ENCODE data around the gene ZNF627. TPM values are rescaled to one million over a fixed set of nuclear protein-coding genes. Genes with fewer than 3 reads are reported as not detected.

Gene ZNF627
- total and polyA plus RNA-seq, 4 donors, result 30.2 to 43.3 (median 37.9) TPM

DNA sequence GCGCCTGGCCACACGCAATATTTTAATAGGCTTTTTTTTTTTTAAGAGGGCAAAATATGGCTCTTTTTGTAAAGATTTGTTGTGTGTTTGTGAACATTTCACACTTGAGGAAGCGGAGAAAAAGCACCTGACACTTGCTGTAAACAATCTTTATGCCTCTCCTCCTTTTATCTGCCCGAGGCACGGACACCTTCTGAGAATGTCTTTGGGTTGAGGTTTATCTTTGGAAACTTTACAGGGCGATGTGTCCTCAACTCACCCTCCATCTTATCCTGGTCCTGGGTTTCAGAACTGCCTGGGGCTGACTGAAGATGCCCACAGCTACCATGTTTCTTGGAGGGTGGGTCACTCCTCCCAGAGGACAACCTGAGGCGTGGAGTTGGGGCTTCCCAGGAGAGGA, 44.0 kb downstream of the ZNF627 start:
- peaks cover 11% of the 10 kb centered on the region for H3K4me1 ChIP-seq (ENCODE audit: control insufficient read depth, insufficient read depth, low read length)
- WGBS (ENCODE audit: insufficient coverage), result no CpG with 5 or more reads among the region's 7 CpGs
- no peak overlapping the region for H3K27ac ChIP-seq (ENCODE audit: low read depth, low read length)
- DNase-seq (ENCODE audit: low read depth in 4 of 6, low spot score in 6 of 6), result no peak
- no peaks in the 10 kb centered on the region for H3K36me3 ChIP-seq (ENCODE audit: control insufficient read depth, insufficient read depth, low read length)
- no peak overlapping the region for H3K4me3 ChIP-seq (ENCODE audit: low read depth, low read length)
- H3K9me3 ChIP-seq (ENCODE audit: control insufficient read depth, insufficient read depth, low read length), result no peaks in the 10 kb centered on the region
- H3K27me3 ChIP-seq (ENCODE audit: control insufficient read depth, insufficient read depth, low read length), result no peaks in the 10 kb centered on the region

DNA sequence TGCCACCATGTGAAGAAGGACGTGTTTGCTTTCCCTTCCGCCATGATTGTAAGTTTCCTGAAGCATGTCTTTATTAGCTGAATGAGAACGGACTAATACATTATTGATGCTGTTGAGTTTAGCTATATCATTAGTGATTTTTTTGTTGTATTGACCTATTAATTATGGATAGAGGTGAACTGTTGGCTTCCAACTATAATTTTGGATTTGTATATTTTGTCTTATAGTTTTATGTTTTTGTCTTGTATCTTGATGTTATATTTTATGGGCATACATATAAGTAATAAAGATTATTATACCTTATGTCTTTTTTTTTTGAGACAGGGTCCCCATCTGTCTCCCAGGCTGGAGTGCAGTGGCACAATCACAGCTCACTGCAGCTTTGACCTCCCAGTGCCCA, 45.6 kb downstream of the ZNF627 start:
- WGBS (ENCODE audit: insufficient coverage), result no CpG with 5 or more reads among the region's 3 CpGs
- H3K4me1 ChIP-seq (ENCODE audit: control insufficient read depth, insufficient read depth, low read length), result peaks cover 11% of the 10 kb centered on the region
- no peaks in the 10 kb centered on the region for H3K36me3 ChIP-seq (ENCODE audit: control insufficient read depth, insufficient read depth, low read length)
- no peak overlapping the region for H3K27ac ChIP-seq (ENCODE audit: low read depth, low read length)
- no peaks in the 10 kb centered on the region for H3K9me3 ChIP-seq (ENCODE audit: control insufficient read depth, insufficient read depth, low read length)
- H3K4me3 ChIP-seq (ENCODE audit: low read depth, low read length), result no peak overlapping the region
- no peaks in the 10 kb centered on the region for H3K27me3 ChIP-seq (ENCODE audit: control insufficient read depth, insufficient read depth, low read length)
- no peak for DNase-seq (ENCODE audit: low read depth in 4 of 6, low spot score in 6 of 6)

DNA sequence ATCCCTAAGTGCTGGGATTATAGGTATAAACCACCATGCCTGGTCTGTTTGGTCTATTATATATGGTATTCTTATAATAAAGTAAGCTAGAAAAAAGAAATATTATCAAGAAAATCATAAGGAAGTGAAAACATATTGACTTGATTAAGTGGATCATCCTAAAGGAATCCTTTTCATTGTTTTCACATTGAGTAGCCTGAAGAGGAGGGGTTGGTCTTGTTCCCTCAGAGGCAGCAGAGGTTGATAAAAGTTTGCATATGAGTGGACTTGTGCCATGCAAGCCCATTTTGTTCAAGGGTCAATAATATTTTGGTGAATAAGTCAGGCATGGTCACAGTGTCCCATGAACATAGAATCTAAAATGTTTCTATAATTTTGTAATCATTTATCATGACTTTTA, 52.7 kb downstream of the ZNF627 start:
- DNase-seq (ENCODE audit: low read depth in 4 of 6, low spot score in 6 of 6), result no peak
- Histone ChIP-seq H3K4me1 (ENCODE audit: control insufficient read depth, insufficient read depth, low read length) (no peaks in the 10 kb centered on the region), H3K27ac (ENCODE audit: low read depth, low read length) (no peak overlapping the region), H3K36me3 (ENCODE audit: control insufficient read depth, insufficient read depth, low read length) (peaks cover 6% of the 10 kb centered on the region), H3K27me3 (ENCODE audit: control insufficient read depth, insufficient read depth, low read length) (no peaks in the 10 kb centered on the region), H3K9me3 (ENCODE audit: control insufficient read depth, insufficient read depth, low read length) (peaks cover 7% of the 10 kb centered on the region), H3K4me3 (ENCODE audit: low read depth, low read length) (no peak overlapping the region)

DNA sequence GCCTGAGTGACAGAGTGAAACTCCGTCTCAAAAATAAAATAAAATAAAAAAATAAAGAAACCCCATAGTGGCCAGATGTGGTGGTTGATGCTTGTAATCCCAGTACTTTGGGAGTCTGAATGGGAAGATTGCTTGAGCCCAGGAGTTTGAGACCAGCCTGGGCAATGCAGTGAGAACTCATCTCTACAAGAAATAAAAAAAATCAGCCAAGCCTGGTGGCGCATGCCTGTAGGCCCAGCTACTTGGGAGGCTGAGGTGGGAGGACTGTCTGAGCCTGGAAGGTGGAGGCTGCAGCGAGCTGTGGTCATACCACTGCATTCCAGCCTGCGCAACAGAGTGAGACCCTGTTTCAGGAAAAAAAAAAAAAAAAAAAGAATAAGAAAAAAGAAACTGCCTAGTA, 53.8 kb downstream of the ZNF627 start:
- Histone ChIP-seq H3K27me3 (ENCODE audit: control insufficient read depth, insufficient read depth, low read length) (no peaks in the 10 kb centered on the region), H3K4me3 (ENCODE audit: low read depth, low read length) (no peak overlapping the region), H3K36me3 (ENCODE audit: control insufficient read depth, insufficient read depth, low read length) (peaks cover 6% of the 10 kb centered on the region), H3K4me1 (ENCODE audit: control insufficient read depth, insufficient read depth, low read length) (no peaks in the 10 kb centered on the region), H3K27ac (ENCODE audit: low read depth, low read length) (no peak overlapping the region), H3K9me3 (ENCODE audit: control insufficient read depth, insufficient read depth, low read length) (peaks cover 7% of the 10 kb centered on the region)
- DNase-seq (ENCODE audit: low read depth in 4 of 6, low spot score in 6 of 6), result no peak
- no CpG with 5 or more reads among the region's 4 CpGs for WGBS (ENCODE audit: insufficient coverage)

DNA sequence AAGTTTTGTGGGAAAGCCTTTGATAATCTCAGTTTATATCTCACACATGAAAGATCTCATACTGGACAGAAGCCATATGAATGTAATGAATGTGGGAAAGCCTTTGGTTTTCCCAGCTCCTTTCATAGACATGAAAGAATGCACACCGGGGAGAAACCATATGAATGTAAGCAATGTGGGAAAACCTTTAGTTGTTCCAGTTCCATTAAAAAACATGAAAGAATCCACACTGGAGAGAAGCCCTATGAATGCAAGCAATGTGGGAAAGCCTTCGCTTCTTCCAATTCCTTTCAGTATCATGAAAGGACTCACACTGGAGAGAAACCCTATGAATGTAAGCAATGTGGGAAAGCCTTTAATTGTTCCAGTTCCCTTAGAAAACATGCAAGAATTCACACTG, 54.8 kb downstream of the ZNF627 start:
- H3K27ac ChIP-seq (ENCODE audit: low read depth, low read length), result no peak overlapping the region
- H3K27me3 ChIP-seq (ENCODE audit: control insufficient read depth, insufficient read depth, low read length), result no peaks in the 10 kb centered on the region
- H3K4me1 ChIP-seq (ENCODE audit: control insufficient read depth, insufficient read depth, low read length), result no peaks in the 10 kb centered on the region
- DNase-seq (ENCODE audit: low read depth in 4 of 6, low spot score in 6 of 6), result no peak
- no peak overlapping the region for H3K4me3 ChIP-seq (ENCODE audit: low read depth, low read length)
- no CpG with 5 or more reads among the region's 2 CpGs for WGBS (ENCODE audit: insufficient coverage)
- peaks cover 7% of the 10 kb centered on the region for H3K9me3 ChIP-seq (ENCODE audit: control insufficient read depth, insufficient read depth, low read length)
- peaks cover 6% of the 10 kb centered on the region for H3K36me3 ChIP-seq (ENCODE audit: control insufficient read depth, insufficient read depth, low read length)

DNA sequence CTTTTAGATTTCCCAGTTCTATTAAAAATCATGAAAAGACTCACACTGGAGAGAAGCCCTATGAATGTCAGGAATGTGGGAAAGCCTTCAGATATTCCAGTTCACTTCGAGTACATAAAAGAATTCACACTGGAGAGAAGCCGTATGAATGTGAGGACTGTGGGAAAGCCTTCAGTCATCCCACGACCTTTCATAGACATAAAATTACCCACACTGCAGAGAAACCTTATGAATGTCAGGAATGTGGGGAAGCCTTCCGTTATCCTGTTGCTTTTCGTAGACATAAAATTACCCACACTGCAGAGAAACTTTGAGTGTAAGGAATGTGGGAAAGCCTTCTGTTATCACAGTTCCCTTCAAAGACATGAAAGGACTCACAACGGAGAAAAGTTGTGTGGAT, 55.2 kb downstream of the ZNF627 start:
- H3K9me3 ChIP-seq (ENCODE audit: control insufficient read depth, insufficient read depth, low read length), result peaks cover 7% of the 10 kb centered on the region
- no CpG with 5 or more reads among the region's 6 CpGs for WGBS (ENCODE audit: insufficient coverage)
- H3K27me3 ChIP-seq (ENCODE audit: control insufficient read depth, insufficient read depth, low read length), result no peaks in the 10 kb centered on the region
- no peak for DNase-seq (ENCODE audit: low read depth in 4 of 6, low spot score in 6 of 6)
- no peaks in the 10 kb centered on the region for H3K4me1 ChIP-seq (ENCODE audit: control insufficient read depth, insufficient read depth, low read length)
- H3K27ac ChIP-seq (ENCODE audit: low read depth, low read length), result no peak overlapping the region
- no peak overlapping the region for H3K4me3 ChIP-seq (ENCODE audit: low read depth, low read length)
- peaks cover 6% of the 10 kb centered on the region for H3K36me3 ChIP-seq (ENCODE audit: control insufficient read depth, insufficient read depth, low read length)

DNA sequence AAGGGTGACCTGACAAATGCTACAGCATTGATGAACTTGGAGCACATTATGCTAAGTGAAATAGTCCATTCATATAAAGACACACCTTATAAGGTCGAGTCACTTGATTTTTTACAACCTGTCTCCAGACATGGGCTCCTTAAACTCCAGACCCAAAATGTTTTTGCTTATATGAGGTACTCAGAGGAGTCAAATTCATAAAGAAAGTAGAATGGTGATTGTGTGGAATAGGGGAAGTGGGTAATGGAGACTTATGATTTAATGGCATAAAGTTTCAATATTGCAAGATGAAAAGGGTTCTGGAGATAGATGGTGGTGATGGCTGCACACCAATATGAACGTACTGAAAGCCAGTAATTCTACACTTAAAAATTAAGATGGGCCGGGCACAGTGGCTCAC, 59.3 kb downstream of the ZNF627 start:
- Histone ChIP-seq H3K36me3 (ENCODE audit: control insufficient read depth, insufficient read depth, low read length) (peaks cover 3% of the 10 kb centered on the region), H3K27me3 (ENCODE audit: control insufficient read depth, insufficient read depth, low read length) (no peaks in the 10 kb centered on the region), H3K4me1 (ENCODE audit: control insufficient read depth, insufficient read depth, low read length) (no peaks in the 10 kb centered on the region), H3K27ac (ENCODE audit: low read depth, low read length) (no peak overlapping the region), H3K4me3 (ENCODE audit: low read depth, low read length) (no peak overlapping the region), H3K9me3 (ENCODE audit: control insufficient read depth, insufficient read depth, low read length) (peaks cover 6% of the 10 kb centered on the region)
- DNase-seq (ENCODE audit: low read depth in 4 of 6, low spot score in 6 of 6), result no peak
- no CpG with 5 or more reads among the region's 3 CpGs for WGBS (ENCODE audit: insufficient coverage)

DNA sequence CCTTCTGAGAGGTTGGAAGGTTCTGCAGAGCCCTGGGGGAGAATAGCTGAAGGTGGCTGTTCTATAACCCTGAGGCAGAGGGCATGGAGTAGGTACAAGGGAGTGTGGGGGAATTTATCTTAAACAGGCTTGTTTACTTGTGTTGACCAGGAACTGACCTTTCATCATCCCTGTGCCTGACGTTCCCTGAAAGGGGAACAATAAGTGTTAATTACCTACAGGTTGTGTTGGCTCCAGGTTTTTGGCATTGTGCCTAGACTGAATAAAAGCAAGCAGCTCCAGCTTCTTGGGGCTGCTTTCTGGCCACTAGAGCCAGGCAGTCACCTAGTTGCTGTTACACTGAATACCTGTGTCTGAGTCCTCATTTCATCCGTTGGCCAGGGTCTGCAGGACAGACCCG, 60.0 kb downstream of the ZNF627 start:
- WGBS (ENCODE audit: insufficient coverage), result 72% methylated on average over 3 of the region's 3 CpGs
- Histone ChIP-seq H3K36me3 (ENCODE audit: control insufficient read depth, insufficient read depth, low read length) (peaks cover 5% of the 10 kb centered on the region), H3K9me3 (ENCODE audit: control insufficient read depth, insufficient read depth, low read length) (peaks cover 6% of the 10 kb centered on the region), H3K27me3 (ENCODE audit: control insufficient read depth, insufficient read depth, low read length) (no peaks in the 10 kb centered on the region), H3K4me1 (ENCODE audit: control insufficient read depth, insufficient read depth, low read length) (no peaks in the 10 kb centered on the region), H3K27ac (ENCODE audit: low read depth, low read length) (no peak overlapping the region), H3K4me3 (ENCODE audit: low read depth, low read length) (no peak overlapping the region)
- no peak for DNase-seq (ENCODE audit: low read depth in 4 of 6, low spot score in 6 of 6)

DNA sequence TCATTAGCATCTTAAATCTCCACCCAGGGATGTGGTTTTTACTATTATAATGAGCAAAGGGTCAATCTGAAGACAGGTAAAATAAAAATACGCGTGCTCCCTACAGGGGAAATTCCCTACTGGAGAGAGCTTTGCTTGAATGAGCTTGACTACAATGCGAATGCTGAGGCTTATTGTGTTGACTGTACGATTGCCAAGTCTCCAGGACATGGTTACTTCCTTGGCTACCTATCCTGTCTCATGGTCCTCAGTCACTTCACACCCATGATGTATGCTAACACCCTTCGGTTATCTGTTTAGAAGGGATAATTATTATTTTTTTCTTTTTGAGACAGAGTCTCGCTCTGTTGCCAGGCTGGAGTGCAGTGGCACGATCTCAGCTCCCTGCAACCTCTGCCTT, 61.7 kb downstream of the ZNF627 start:
- 58% methylated on average over 6 of the region's 7 CpGs for WGBS (ENCODE audit: insufficient coverage)
- no peaks in the 10 kb centered on the region for H3K9me3 ChIP-seq (ENCODE audit: control insufficient read depth, insufficient read depth, low read length)
- peaks cover 6% of the 10 kb centered on the region for H3K36me3 ChIP-seq (ENCODE audit: control insufficient read depth, insufficient read depth, low read length)

DNA sequence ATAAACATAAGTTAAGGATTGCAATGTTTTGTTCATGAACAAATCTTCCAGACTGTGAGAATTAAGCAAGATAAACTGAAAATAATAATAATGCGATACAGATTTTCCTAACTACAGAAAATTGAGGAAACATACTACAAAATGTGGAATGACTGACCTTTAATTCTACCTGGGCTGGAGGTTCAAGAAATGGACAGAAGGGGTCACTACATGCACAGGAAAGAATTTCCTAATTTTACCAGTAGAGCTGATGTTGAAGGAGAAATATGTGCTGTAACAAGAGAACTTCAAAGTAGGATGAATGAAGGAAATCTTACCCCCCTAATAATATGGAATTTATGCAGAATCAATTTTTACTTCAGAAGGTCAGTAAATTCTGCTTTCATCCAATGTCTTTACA, 62.3 kb downstream of the ZNF627 start:
- no CpG with 5 or more reads among the region's 1 CpG for WGBS (ENCODE audit: insufficient coverage)
- H3K4me3 ChIP-seq (ENCODE audit: low read depth, low read length), result no peak overlapping the region
- no peaks in the 10 kb centered on the region for H3K9me3 ChIP-seq (ENCODE audit: control insufficient read depth, insufficient read depth, low read length)
- no peaks in the 10 kb centered on the region for H3K4me1 ChIP-seq (ENCODE audit: control insufficient read depth, insufficient read depth, low read length)
- DNase-seq (ENCODE audit: low read depth in 4 of 6, low spot score in 6 of 6), result peak in 1 of 6 donors; percentile 43
- no peaks in the 10 kb centered on the region for H3K27me3 ChIP-seq (ENCODE audit: control insufficient read depth, insufficient read depth, low read length)
- no peak overlapping the region for H3K27ac ChIP-seq (ENCODE audit: low read depth, low read length)
- peaks cover 4% of the 10 kb centered on the region for H3K36me3 ChIP-seq (ENCODE audit: control insufficient read depth, insufficient read depth, low read length)

More for the DNA sequence above, 61.7 kb downstream of the ZNF627 start:
- no peaks in the 10 kb centered on the region for H3K27me3 ChIP-seq (ENCODE audit: control insufficient read depth, insufficient read depth, low read length)
- H3K27ac ChIP-seq (ENCODE audit: low read depth, low read length), result no peak overlapping the region
- H3K4me1 ChIP-seq (ENCODE audit: control insufficient read depth, insufficient read depth, low read length), result no peaks in the 10 kb centered on the region
- no peak for DNase-seq (ENCODE audit: low read depth in 4 of 6, low spot score in 6 of 6)
- H3K4me3 ChIP-seq (ENCODE audit: low read depth, low read length), result no peak overlapping the region
